HepG2 (cell line): ENCODE measurements around the gene CTCF. TPM values are rescaled to one million over a fixed set of nuclear protein-coding genes. Genes with fewer than 3 reads are reported as not detected.
A peak's percentile ranks its signal among the peaks of the same experiment; 100 is the strongest.

Experiments used
- ARNTL ChIP-seq: sonication (generic); formaldehyde crosslinking; IDR thresholded peaks from 2 replicates; pipeline ENCODE4 v1.4.0; 2020; ENCODE audit warnings: mild to moderate bottlenecking, missing genetic modification reagents
- CENPT ChIP-seq: sonication (generic); formaldehyde crosslinking; IDR thresholded peaks from 2 replicates; pipeline ENCODE4 v1.8.0; 2022; ENCODE audit warnings: low read depth, mild to moderate bottlenecking, moderate library complexity, missing genetic modification reagents
- ELF1 ChIP-seq: sonication (generic); formaldehyde crosslinking; IDR thresholded peaks from 2 replicates; pipeline ENCODE4 v1.4.0; 2020; ENCODE audit warnings: missing genetic modification reagents
- GZF1 ChIP-seq: sonication (generic); formaldehyde crosslinking; IDR thresholded peaks from 2 replicates; pipeline ENCODE4 v1.5.1; 2020; ENCODE audit warnings: mild to moderate bottlenecking, missing genetic modification reagents
- KAT7 ChIP-seq: IDR thresholded peaks from 2 replicates; pipeline ENCODE4 v1.6.1; 2018; ENCODE audit warnings: borderline replicate concordance, missing compliant biosample characterization
- KLF9 ChIP-seq: IDR thresholded peaks from 2 replicates; pipeline ENCODE4 v1.6.1; 2016; ENCODE audit warnings: low read depth
- MAZ ChIP-seq, 2 experiments: sonication (generic) in 1 of 2; formaldehyde crosslinking in 1 of 2; IDR thresholded peaks; 2 replicates each; pipeline versions ENCODE4 v1.5.0 to v1.6.1; 2012 to 2020; ENCODE audit warnings: low read depth in 2 of 2, mild to moderate bottlenecking in 2 of 2, borderline replicate concordance in 1 of 2, improper control_type of control experiment in 1 of 2, low read length in 1 of 2, missing genetic modification reagents in 1 of 2, moderate library complexity in 1 of 2
- NCOA2 ChIP-seq: sonication (generic); formaldehyde crosslinking; IDR thresholded peaks from 2 replicates; pipeline ENCODE4 v1.8.0; 2022; ENCODE audit warnings: inconsistent platforms
- NCOA5 ChIP-seq: sonication (generic); formaldehyde crosslinking; IDR thresholded peaks from 2 replicates; pipeline ENCODE4 v1.4.0; 2020; ENCODE audit warnings: missing genetic modification reagents
- PAX8 ChIP-seq: sonication (generic); formaldehyde crosslinking; IDR thresholded peaks from 2 replicates; pipeline ENCODE4 v1.8.0; 2022; ENCODE audit warnings: mild to moderate bottlenecking, missing genetic modification reagents, borderline replicate concordance
- SMARCE1 ChIP-seq: fragments of 450-650 bp; IDR thresholded peaks from 2 replicates; pipeline ENCODE4 v1.6.1; 2017; ENCODE audit warnings: borderline replicate concordance
- TRIM24 ChIP-seq: sonication (generic); formaldehyde crosslinking; IDR thresholded peaks from 2 replicates; pipeline ENCODE4 v1.8.0; 2022; ENCODE audit warnings: mild to moderate bottlenecking, missing genetic modification reagents
- ZBTB3 ChIP-seq: sonication (generic); formaldehyde crosslinking; IDR thresholded peaks from 2 replicates; pipeline ENCODE4 v1.4.0; 2020; ENCODE audit warnings: low read depth, mild to moderate bottlenecking, moderate library complexity, missing genetic modification reagents, borderline replicate concordance
- ZMYM4 ChIP-seq: sonication (generic); formaldehyde crosslinking; IDR thresholded peaks from 2 replicates; pipeline ENCODE4 v1.8.1; 2023; ENCODE audit warnings: mild to moderate bottlenecking, missing genetic modification reagents
- ZNF256 ChIP-seq: sonication (generic); formaldehyde crosslinking; conservative IDR thresholded peaks from 2 replicates; pipeline ENCODE4 v1.4.0; 2020; ENCODE audit warnings: missing genetic modification reagents
- ZNF672 ChIP-seq: sonication (generic); formaldehyde crosslinking; IDR thresholded peaks from 2 replicates; pipeline ENCODE4 v1.8.1; 2022; ENCODE audit warnings: missing genetic modification reagents
- ZSCAN22 ChIP-seq: sonication (generic); formaldehyde crosslinking; IDR thresholded peaks from 2 replicates; pipeline ENCODE4 v1.4.0; 2020; ENCODE audit warnings: mild to moderate bottlenecking, missing genetic modification reagents
- ZSCAN9 ChIP-seq: IDR thresholded peaks from 2 replicates; pipeline ENCODE4 v1.6.1; 2016; ENCODE audit warnings: borderline replicate concordance
- polyA plus RNA-seq, 8 experiments: library from polyadenylated mRNA; depleted of rRNA in 3 of 8; stranded (reverse) in 7 of 8; unstranded in 1 of 8; fragments of >200 nt; fragmentation: Illumina TruSeq in 4 of 8; extraction: Trizol in 4 of 8; gene quantifications; 2 replicates each; pipeline versions ENCODE4 v1.2.1 to v1.2.3, GENCODE V29; 2011 to 2016; ENCODE audit warnings: low read depth in 4 of 8, missing spikeins in 1 of 8, mixed read lengths in 1 of 8; ENCODE audit not compliant: insufficient read depth in 1 of 8
- total RNA-seq, 5 experiments: library from RNA; depleted of rRNA; stranded (reverse); fragments of >200 nt; fragmentation: Illumina TruSeq; extraction: Trizol; gene quantifications; 2 replicates each; pipeline ENCODE4 v1.2.3, GENCODE V29; 2016; ENCODE audit warnings: low read depth in 1 of 5
- TF ChIP-seq, protein P1 (sequence below): sonication (generic); formaldehyde crosslinking; IDR thresholded peaks from 2 replicates; pipeline ENCODE4; 2020; ENCODE audit warnings: missing genetic modification reagents, mild to moderate bottlenecking, borderline replicate concordance
- TF ChIP-seq, protein P2 (sequence below): sonication (generic); formaldehyde crosslinking; IDR thresholded peaks from 2 replicates; pipeline ENCODE4 v1.4.0; 2020; ENCODE audit warnings: mild to moderate bottlenecking, missing genetic modification reagents
- TF ChIP-seq, protein P3 (sequence below): sonication (generic); formaldehyde crosslinking; IDR thresholded peaks from 2 replicates; pipeline ENCODE4 v1.5.1; 2020; ENCODE audit warnings: missing genetic modification reagents, mild to moderate bottlenecking, borderline replicate concordance

Gene CTCF
- total and polyA plus RNA-seq, 2 of the 13 experiments (the other 11 are each of a cell fraction or from before 2014, with no cell fraction given): 19.5 to 37.5 TPM

DNA sequence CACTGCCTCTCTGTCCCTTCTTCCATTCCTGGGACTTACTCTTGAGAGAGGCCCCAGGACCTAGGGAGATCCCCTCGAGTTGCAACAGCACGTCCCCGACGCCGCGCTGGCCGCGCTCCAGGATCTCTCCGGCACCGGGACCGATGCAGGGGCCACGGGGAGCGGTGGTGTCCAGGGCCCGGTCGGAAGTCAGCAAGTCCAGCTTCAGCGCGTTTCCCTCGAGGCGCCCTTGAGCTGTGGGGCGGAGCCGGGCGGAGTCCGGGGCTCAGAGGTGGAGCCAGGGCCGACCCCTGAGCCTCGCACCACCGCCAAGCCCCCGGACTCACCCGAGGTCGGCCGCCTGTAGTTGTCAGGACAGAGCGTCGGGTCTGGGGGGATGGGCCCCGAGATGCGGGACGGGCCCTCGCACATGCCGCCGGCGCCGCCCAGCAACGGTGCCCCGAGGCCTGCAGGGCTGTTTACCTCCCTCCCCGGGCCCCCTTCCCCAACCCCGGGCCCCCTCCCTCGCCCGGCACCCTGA is 103.8 kb downstream of the CTCF start (continued):
- TF ChIP-seq, protein P1, sequence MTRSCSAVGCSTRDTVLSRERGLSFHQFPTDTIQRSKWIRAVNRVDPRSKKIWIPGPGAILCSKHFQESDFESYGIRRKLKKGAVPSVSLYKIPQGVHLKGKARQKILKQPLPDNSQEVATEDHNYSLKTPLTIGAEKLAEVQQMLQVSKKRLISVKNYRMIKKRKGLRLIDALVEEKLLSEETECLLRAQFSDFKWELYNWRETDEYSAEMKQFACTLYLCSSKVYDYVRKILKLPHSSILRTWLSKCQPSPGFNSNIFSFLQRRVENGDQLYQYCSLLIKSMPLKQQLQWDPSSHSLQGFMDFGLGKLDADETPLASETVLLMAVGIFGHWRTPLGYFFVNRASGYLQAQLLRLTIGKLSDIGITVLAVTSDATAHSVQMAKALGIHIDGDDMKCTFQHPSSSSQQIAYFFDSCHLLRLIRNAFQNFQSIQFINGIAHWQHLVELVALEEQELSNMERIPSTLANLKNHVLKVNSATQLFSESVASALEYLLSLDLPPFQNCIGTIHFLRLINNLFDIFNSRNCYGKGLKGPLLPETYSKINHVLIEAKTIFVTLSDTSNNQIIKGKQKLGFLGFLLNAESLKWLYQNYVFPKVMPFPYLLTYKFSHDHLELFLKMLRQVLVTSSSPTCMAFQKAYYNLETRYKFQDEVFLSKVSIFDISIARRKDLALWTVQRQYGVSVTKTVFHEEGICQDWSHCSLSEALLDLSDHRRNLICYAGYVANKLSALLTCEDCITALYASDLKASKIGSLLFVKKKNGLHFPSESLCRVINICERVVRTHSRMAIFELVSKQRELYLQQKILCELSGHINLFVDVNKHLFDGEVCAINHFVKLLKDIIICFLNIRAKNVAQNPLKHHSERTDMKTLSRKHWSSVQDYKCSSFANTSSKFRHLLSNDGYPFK (CRISPR knock-in tag): peak; percentile 30; the same call in 1 of the 2 replicates
- TF ChIP-seq NCOA2 (CRISPR knock-in tag): peak; percentile 21; the same call in 1 of the 2 replicates
- TF ChIP-seq ELF1 (CRISPR knock-in tag): peak; percentile 30; the same call in 1 of the 2 replicates
- TF ChIP-seq ARNTL: 0 out of 2 replicates have a peak, but pooled peaks have one; percentile 7
- TF ChIP-seq ZNF256 (CRISPR knock-in tag): no peak
- no peak; the same call in none of the 2 replicates for TF ChIP-seq GZF1 (CRISPR knock-in tag)
- TF ChIP-seq MAZ (IDR thresholded peaks at IDR 0.05; ENCODE audit: borderline replicate concordance, low read depth, low read length): no peak
- peak; percentile 3; the same call in 1 of the 2 replicates for TF ChIP-seq MAZ (CRISPR knock-in tag; IDR thresholded peaks at IDR 0.05; ENCODE audit: low read depth)
- TF ChIP-seq, protein P2, sequence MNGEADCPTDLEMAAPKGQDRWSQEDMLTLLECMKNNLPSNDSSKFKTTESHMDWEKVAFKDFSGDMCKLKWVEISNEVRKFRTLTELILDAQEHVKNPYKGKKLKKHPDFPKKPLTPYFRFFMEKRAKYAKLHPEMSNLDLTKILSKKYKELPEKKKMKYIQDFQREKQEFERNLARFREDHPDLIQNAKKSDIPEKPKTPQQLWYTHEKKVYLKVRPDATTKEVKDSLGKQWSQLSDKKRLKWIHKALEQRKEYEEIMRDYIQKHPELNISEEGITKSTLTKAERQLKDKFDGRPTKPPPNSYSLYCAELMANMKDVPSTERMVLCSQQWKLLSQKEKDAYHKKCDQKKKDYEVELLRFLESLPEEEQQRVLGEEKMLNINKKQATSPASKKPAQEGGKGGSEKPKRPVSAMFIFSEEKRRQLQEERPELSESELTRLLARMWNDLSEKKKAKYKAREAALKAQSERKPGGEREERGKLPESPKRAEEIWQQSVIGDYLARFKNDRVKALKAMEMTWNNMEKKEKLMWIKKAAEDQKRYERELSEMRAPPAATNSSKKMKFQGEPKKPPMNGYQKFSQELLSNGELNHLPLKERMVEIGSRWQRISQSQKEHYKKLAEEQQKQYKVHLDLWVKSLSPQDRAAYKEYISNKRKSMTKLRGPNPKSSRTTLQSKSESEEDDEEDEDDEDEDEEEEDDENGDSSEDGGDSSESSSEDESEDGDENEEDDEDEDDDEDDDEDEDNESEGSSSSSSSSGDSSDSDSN (CRISPR knock-in tag): peak; percentile 93
- peak; percentile 30; the same call in 1 of the 2 replicates for TF ChIP-seq KAT7 (CRISPR knock-in tag)
- TF ChIP-seq ZSCAN9 (CRISPR knock-in tag): 0 out of 2 replicates have a peak, but pooled peaks have one; percentile 9
- TF ChIP-seq NCOA5 (CRISPR knock-in tag): no peak
- TF ChIP-seq ZNF672 (CRISPR knock-in tag): no peak
- TF ChIP-seq SMARCE1: no peak
- TF ChIP-seq, protein P3, sequence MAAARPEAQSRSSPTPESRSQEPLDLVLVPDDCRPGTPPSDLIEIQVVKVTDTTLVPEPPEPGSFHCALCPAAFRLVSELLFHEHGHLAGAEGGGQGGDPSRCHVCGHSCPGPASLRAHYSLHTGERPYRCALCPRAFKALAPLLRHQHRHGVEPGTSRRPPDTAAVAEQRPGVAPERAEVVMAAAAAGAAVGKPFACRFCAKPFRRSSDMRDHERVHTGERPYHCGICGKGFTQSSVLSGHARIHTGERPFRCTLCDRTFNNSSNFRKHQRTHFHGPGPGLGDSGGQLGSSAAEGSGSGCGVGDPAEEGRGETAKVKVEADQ (CRISPR knock-in tag): no peak
- TF ChIP-seq PAX8: 0 out of 2 replicates have a peak, but pooled peaks have one; percentile 17
- 0 out of 2 replicates have a peak, but pooled peaks have one; percentile 52 for TF ChIP-seq CENPT (CRISPR knock-in tag)
- TF ChIP-seq TRIM24 (CRISPR knock-in tag): no peak
- TF ChIP-seq KLF9 (CRISPR knock-in tag): no peak
- peak; percentile 79 for TF ChIP-seq ZMYM4 (CRISPR knock-in tag)
- TF ChIP-seq ZBTB3 (CRISPR knock-in tag): no peak; the same call in 1 of the 2 replicates
- TF ChIP-seq ZSCAN22: no peak
